ENCODE data around the gene ACAD11. TPM values are rescaled to one million over a fixed set of nuclear protein-coding genes. Genes with fewer than 3 reads are reported as not detected.
A peak's percentile ranks its signal among the peaks of the same experiment; 100 is the strongest.

Gene ACAD11
- total and polyA plus RNA-seq, 12 donors, result 7.6 to 31.2 (median 22.2) TPM

DNA sequence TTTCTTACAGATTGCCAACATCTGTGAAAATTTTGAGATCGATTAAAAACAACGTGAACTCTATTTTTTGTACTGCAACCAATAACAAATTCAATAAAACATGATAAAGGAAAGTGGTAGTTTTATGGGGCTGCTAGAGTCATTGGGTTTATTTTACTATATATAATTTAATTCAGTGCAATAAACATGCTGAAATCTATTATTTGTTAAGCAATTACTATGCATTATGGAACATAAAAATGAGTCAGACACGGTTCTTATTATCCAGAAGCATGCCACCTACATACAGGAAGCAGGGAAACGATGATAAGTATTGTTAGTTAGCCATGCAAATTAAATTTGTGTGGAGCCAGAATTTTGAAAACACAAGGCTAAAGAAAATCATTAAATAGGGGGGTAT lies 35.4 kb upstream of the ACAD11 start:
- Histone ChIP-seq H3K4me1 (no peaks in the 10 kb centered on the region), H3K27ac (no peak overlapping the region), H3K9me3 (no peaks in the 10 kb centered on the region), H3K4me3 (no peak overlapping the region), H3K27me3 (no peaks in the 10 kb centered on the region), H3K36me3 (peaks cover 0 to 100% (median 64%) of the 10 kb centered on the region in 9 donors)
- TF ChIP-seq, protein P1, sequence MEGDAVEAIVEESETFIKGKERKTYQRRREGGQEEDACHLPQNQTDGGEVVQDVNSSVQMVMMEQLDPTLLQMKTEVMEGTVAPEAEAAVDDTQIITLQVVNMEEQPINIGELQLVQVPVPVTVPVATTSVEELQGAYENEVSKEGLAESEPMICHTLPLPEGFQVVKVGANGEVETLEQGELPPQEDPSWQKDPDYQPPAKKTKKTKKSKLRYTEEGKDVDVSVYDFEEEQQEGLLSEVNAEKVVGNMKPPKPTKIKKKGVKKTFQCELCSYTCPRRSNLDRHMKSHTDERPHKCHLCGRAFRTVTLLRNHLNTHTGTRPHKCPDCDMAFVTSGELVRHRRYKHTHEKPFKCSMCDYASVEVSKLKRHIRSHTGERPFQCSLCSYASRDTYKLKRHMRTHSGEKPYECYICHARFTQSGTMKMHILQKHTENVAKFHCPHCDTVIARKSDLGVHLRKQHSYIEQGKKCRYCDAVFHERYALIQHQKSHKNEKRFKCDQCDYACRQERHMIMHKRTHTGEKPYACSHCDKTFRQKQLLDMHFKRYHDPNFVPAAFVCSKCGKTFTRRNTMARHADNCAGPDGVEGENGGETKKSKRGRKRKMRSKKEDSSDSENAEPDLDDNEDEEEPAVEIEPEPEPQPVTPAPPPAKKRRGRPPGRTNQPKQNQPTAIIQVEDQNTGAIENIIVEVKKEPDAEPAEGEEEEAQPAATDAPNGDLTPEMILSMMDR (IDR thresholded peaks at IDR 0.05), result no peak
- intact Hi-C loops (cut with DNase I), result no loop called here
- ATAC-seq (no peak), DNase-seq (no peak)
- 71 to 86% methylated on average over 4 of the region's 4 CpGs for WGBS, 2 donors

DNA sequence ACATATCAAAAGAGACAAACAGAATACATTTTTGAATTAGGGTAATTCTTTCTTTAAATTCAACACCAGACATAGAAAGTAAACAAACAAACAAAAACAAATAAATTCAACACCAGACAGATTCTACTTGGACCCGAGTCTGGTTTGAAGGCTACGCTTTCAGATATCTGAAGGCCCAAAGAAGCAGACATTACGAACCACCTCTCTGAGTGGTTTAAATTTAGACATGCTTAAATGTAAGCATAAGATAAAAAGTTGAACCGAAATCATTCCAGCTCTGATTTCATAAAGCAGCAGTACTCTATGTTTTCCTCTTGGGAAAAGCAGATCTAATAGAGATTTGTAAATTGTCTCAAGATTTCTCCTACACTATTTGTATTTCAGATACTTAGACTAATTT lies 30.4 kb upstream of the ACAD11 start:
- DNase-seq (no peak), ATAC-seq (peak in 2 of 8 donors; percentile 49 to 65)
- intact Hi-C loops (cut with DNase I), result no loop called here
- Histone ChIP-seq H3K4me1 (no peaks in the 10 kb centered on the region), H3K27ac (peak overlapping the region in 6 of 10 donors; percentile 1 to 41 (median 31)), H3K36me3 (peaks cover 0 to 100% (median 71%) of the 10 kb centered on the region in 9 donors), H3K4me3 (no peak overlapping the region), H3K27me3 (no peaks in the 10 kb centered on the region), H3K9me3 (no peaks in the 10 kb centered on the region)
- WGBS, 2 donors, result 59 to 64% methylated on average over 4 of the region's 4 CpGs
- TF ChIP-seq, protein P1 (IDR thresholded peaks at IDR 0.05), result no peak

DNA sequence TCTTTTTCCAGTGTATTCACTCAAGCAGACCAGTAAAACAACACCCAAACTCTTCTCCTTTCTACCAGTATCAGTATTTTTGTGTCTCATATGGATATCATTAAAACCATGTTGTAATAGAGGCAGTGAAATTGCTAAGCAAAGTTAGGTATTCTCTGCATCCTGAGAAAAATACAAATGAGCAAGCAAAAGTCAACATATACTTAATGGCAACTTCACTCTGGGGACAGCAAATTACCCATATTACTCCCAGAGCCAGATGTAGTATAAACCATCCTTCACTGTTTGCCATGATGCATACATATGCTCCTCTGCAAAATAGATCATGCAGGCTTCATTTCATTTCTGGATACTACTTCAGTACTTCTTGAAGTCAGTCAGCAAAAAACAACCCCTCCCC lies 22.6 kb upstream of the ACAD11 start:
- Histone ChIP-seq H3K36me3 (peaks cover 0 to 100% (median 56%) of the 10 kb centered on the region in 9 donors), H3K9me3 (no peaks in the 10 kb centered on the region), H3K27me3 (no peaks in the 10 kb centered on the region), H3K4me1 (no peaks in the 10 kb centered on the region), H3K27ac (no peak overlapping the region), H3K4me3 (no peak overlapping the region)
- no peak for DNase-seq
- TF ChIP-seq, protein P1 (IDR thresholded peaks at IDR 0.05), result no peak
- intact Hi-C loops (cut with DNase I), result no loop called here
- no peak for ATAC-seq

DNA sequence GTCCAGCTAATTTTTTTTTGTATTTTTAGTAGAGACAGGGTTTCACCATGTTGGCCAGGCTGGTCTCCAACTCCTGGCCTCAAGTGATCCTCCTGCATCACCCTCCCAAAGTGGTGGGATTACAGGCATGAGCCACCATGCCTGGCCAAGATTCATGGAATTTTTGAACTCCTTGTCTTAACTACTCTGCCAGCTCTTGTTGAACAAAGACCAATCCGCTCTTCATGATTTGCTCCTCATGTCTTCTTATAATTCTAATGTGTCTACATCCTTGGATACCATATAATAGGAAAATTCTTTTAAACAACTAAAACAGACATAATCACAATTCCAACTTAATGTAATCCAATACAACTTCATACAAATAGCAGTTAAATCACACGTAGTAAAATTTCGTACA lies 21.8 kb upstream of the ACAD11 start:
- 97% methylated on average over 3 of the region's 3 CpGs for WGBS, 2 donors
- DNase-seq, result no peak
- ATAC-seq, result no peak

More for the DNA sequence above, 21.8 kb upstream of the ACAD11 start:
- H3K27ac ChIP-seq, result no peak overlapping the region
- no peaks in the 10 kb centered on the region for H3K9me3 ChIP-seq
- intact Hi-C loops (cut with DNase I), result no loop called here
- H3K36me3 ChIP-seq, result peaks cover 0 to 100% (median 59%) of the 10 kb centered on the region in 9 donors
- TF ChIP-seq, protein P1 (IDR thresholded peaks at IDR 0.05), result no peak
- H3K27me3 ChIP-seq, result no peaks in the 10 kb centered on the region
- no peaks in the 10 kb centered on the region for H3K4me1 ChIP-seq
- no peak overlapping the region for H3K4me3 ChIP-seq
